ENCODE measurements around the gene ZNF462.
"Not testable (repeated sequence)": the region's sequence is repeated elsewhere in the genome, so short reads cannot be mapped to it uniquely, and the experiment has no call there.

The ZNF462 gene

DNA sequence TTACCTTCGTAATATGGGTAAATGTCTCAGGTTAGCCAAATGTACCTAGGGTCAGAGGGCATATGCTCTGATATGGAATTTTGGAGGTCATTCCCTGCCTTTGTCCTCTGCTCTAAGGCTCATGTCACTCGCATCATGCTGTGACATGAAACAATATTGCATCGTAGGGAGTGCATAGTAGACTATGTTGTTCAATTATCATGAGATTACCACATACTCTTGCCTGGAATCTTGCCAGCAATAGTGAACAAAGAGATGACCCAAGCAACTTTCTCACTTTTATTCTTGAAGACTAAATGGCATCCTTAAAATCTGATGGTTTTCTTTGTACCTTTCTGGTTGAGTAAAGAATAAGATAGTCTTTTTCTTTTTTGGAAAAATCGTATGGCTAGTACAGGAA, 27.6 kb downstream of the ZNF462 start:
- DNase-seq: no peak

DNA sequence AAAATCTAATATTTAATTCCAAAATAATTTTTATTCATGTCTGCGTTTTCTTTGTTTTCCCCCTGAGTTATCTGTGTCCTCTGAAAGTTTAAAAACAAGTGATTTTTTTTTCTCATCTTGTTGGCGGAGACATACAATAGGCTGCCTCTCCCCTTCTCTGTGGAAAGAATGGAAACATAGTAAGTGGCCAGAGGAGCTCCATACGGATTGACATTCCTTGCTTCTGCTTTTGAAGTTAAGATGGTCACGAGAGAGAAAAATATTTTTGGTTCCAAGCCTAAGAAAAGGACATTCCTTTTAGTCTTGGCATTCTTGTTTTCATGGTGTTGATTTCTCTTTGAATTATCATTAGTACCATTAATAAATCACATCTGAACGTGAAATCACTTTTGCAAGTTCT, 28.3 kb downstream of the ZNF462 start:
- no peak for DNase-seq

DNA sequence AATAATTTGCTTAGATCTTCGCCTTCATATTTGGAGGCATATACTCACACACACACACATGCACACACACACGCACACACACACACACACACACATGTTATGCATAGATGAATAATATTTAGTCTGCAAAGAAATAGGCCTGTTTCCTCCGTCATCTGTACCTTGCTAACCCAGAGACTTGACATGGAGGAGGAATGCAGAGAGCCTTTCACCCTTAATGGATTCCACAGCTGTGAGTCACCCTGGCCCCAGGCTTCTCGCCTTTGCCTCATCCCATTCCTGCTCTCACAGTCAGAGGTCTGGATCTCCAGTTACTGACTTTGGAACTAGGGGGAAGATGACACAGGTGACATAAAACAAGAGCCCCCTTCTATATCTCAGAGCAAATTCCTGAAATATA, 29.7 kb downstream of the ZNF462 start:
- DNase-seq: peak; percentile 52

DNA sequence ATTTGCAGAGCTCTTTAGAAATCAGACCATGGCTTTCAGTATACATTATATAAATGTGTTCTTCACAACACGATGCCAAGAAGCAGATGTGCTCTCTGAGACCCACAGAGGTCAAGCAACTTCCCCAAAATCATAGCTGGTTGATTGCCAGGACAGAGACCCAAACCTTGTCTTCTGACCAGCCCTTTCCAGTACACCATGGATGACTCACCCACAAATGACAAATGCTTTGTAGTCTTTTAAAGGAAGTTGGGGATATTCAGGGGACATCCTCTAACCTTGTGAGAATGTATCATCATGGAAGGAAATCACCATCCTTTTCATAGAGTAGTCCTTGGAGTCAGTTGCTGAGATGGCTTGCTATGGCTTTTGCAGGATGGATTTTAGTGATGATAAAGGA, 30.1 kb downstream of the ZNF462 start:
- no peak for DNase-seq

DNA sequence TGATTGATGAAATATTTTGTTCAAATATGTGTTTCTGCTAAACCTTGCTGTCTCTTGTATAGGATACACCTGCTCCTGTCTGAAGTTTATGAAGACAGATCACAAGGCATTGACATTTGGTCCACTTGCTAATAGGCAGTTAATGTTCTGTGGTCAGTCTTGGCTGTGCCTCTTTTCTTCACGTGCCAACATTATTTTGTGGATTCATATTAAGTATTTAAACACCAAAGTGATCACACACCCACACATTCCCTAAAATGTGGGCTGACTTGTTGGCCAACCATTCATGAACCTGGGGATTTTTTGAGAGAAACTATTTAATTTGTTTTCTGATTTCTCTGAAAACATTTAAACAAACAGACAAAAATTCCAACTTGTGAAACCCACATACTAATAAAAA, 33.7 kb downstream of the ZNF462 start:
- no peak for DNase-seq

DNA sequence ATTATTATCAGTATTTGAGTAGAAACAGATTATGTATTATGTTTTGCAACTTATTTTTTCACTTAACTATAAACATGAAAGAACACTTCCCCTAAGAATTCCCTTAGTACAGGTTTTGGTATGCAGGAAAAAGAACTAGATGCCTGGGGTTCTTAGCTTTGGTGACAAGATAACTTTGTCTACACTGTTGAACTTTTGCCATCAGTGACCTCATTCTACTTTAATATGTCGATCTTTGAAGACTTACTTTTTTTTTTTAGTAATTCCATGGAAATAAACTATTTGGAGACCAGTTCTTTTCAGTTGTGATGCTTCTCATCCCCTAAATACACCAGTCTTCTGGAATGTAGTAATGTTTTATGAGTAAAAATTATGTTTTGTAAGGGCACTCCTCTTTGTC, 34.3 kb downstream of the ZNF462 start:
- DNase-seq: no peak

DNA sequence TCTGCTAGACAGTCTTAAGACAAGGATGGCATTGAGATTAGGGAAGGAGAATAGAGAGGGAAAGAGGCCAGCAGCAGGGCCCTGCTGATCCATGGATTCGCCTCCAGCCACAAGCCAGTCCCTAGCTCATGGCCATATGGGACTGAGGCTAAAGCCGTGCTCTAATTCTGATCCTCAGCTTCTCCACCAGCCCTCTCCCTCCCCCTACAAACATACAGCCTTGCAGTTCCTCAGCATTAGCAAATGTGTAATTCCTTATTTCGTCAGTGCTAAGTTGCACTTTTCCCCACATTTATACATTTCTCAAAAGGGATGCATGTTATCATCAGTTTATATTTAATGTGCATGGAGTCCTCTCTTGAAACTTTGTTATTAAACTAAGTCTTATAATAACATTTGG, 34.8 kb downstream of the ZNF462 start:
- DNase-seq: no peak

DNA sequence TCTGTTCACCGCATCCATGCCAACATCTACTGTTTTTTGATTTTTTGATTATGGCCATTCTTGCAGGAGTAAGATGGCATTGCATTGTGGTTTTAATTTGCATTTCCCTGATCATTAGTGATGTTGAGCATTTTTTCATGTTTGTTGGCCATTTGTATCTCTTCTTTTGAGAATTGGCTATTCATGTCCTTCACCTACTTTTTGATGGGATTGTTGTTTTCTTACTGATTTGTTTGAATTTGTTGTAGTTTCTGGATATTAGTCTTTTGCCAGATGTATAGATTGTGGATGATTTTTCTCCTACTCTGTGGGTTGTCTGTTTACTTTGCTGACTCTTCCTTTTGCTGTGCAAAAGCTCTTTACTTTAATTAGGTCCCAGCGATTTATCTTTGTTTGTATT, 37.6 kb downstream of the ZNF462 start:
- DNase-seq: not testable (repeated sequence)

DNA sequence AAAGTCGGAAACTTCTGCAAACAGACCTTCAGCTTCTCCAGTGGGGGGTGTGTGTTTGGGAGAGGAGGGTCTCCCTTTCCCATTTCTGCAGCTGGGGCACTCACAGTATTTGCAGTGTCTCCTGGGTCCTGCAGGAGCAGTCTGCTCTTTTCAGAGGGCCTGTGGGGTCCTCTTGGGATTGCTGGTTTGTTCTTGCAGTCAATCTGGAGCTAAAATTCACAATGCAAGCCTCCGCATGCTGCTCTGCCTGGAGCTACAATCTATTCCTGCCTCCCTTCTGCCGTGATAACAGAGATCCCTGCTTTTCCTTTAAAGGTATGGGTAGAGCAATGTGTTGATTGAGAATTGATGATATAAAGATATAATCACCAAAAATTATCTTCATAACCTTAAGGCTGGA, 43.2 kb downstream of the ZNF462 start:
- DNase-seq: no peak

DNA sequence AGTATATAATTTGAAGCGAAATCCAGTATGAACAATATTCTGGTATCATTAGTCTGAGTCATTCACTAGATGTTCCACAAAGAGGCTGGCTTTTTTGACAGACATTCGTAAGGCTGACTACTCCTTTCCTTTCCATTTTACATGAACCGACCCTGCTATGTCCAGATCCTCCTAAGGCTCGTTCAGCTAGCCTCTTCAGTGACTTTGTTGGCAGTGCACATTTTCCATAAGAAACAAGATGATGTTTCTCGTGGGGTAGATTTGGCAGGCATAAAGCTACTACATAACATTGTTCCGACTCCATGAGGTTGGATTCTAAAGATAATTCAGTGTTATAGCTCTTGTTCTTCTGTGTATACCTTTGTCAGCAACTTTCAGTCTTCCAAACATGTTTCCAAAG, 49.0 kb downstream of the ZNF462 start:
- DNase-seq: no peak

DNA sequence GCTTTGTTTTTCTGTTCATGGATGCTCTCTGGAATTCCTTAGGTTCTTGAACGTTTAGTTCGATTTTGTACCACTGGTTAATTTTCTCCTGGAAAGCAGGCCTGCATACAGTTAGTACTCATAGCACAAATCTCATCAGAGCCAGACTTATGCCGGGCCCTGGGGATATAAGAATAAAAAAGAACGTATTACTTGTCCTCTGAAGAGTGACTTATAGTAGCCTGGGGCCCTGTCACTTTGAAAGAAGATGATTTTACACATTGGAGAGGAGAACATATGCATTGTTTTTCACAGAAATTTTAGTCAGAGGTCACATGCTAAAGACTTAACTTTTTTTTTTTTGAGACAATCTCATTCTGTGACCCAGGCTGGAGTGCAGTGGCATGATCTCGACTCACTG, 50.3 kb downstream of the ZNF462 start:
- no peak for DNase-seq

DNA sequence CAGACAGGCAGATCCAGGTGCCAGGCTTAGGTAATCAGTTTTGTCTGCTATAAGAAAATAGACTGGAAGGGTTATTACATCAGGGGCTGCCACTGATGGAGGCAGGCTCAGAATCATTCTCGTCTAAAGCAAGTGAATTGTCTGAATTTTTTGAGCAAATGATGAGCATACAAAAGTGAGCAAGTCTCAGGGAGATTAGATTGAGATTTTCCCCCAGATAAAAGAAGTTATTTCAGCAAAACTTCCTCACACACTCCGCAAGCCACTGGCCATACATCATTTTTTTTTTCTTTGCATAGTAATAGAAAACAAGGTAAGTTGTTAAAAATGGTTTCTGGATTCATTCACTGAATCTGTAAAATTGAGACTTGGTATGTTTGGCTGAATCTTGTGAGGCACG, 52.9 kb downstream of the ZNF462 start:
- DNase-seq: no peak

DNA sequence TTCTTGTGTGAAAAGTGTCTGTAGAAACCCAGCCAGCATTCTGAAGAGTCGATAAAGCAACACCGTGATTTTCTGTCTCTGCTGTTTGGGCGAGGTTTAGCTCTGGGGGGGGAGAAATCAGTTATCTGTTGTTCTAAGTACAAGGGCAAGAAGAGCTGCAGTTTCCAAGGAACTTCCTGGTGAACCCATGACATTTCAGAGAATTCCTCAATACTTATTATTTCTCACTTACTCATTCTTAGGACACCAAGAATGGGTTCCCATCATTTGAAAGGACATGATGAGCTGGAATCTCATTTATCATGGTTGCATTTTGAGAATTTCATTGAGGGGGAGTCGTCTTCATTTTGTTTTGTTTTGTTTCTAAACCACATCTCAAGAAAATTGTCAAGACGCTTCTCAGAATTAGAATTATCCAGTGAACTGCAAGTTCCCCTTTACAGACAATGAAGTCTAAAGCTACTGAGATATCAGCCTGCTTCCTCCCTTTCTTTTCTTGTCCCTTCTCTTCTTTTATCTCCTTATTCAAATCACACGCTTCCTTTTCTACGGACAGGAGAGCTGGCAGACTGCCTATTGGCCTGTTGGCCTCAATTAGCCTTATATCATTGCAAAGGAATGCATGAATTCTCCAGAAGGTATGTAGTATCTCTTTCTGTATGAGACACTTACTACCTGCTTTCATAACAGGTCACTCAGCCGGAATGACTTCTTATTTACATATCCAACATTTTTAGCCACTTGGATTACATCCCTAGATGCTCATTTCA, 53.7 kb downstream of the ZNF462 start:
- peak; percentile 31 for DNase-seq

DNA sequence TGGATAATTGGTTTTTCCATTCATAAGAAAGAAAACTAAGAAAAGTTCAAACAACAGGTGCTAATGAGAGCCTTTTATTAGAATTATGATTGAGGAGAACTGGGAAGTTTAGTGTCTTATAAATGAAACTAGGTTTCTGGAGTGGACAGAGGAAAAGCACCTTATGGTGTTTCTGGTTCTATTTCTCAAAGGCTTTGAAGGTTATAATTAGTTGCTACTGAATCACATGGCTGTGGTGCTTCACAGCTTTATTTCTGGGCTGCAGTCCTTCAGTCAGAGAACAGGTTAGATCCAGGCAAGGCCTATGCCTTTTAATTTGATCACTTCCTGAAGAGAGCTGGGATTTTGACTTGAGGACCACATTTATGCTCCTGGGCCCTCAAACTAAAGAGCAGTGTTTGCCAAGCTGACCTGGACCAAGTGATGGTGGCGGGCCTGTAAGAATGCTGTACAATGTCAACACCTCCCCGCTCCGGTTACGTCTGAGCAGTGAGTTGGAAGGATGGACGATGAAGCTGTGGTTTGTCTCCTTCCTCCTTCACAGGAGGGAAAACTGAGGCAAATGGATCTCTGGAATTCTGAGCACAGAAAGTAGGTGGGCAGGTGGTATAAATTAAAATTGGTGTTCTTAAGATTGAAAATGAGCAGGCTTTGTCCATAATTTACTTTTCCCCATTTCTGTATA, 56.0 kb downstream of the ZNF462 start:
- no peak for DNase-seq

DNA sequence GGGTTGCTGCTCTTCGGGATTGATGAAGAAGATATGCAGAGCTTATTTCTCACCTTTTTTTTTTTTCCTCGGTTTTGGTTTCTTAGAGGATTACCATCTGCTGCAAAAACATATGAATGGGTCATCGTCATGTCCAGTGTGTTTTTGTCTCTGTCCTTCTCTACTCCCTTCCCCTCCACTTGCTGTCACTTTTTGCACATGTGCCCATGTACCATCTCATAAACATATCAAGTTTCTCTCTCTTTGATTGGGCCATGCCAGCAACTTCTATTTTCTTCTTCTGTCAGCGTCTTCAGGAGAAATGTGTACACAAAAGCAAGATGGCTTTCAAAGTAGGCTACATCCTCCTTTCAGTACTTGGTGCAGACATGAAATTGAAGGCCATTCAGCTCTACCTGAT, 57.1 kb downstream of the ZNF462 start:
- no peak for DNase-seq

DNA sequence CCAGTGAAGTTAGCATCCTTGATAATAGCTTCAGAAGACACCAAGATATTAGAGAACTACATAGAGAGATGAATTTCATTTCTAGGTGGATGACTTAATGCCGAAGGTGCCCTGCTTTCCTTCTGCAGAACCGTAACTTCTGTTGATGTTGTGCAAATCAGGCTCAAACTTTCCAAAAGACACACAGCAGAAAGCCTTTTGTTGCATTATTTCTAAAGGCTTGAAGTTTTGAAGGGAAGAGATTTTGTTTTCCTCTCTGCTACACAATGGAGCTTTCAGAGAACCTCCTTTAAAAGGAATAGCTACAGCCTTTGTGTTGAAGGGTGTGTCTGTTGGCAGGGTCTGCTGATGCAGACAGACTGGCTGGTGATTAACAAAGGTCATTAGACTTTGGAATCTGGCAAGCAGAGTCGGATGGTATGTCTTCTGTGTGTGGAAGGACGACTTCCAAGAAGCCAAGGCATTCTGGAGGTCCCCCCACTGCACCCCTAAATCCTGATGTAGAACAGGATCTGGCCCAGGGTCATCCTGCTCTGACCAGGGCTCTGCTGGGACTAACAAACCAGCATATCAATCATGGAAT, 57.8 kb downstream of the ZNF462 start:
- DNase-seq: peak; percentile 38

DNA sequence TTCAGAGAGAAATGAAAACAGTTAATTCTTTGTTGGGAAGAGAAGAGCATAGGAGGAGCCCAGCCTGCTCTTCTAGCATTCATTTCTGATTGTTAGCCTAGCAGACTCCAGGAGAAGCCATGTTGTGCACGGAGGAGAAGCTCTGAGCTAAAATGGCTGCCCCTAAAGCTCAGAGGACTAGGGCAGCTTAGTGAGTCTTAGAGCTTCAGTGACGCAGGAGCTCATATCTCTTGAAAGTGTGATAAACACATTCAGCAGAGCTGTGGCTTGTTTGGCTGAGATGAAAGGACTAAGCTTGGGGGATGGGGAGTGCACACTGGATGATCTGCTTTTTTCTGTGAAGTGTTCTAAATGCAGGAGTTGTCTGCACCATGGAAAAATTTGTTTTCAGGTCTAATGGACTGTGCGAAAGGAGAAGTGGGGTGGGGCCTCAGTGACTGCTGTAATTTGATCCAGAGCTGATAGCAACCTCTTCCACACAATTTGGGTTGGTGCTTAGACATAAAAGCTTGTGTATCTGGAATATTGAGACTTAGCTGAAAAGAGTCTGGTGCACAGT, 58.5 kb downstream of the ZNF462 start:
- peak; percentile 69 for DNase-seq

DNA sequence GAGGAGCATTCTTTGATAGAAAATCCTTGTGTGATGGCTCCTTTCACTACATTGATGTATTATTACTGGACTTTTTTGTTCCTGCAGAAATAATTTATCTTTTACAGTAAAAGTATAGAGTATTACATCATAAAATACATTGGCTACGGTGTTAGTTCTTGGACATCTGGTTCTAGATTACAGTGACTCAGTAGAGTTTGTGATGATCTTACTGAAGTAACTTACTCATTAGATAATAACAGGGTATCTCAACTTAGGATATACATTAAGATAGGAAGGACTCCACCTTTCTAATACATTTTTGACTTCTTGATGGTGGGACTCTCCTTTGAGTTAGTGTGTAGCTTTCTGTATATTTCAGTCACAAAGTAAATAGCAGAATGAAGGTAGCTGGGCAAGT, 59.1 kb downstream of the ZNF462 start:
- DNase-seq: no peak

DNA sequence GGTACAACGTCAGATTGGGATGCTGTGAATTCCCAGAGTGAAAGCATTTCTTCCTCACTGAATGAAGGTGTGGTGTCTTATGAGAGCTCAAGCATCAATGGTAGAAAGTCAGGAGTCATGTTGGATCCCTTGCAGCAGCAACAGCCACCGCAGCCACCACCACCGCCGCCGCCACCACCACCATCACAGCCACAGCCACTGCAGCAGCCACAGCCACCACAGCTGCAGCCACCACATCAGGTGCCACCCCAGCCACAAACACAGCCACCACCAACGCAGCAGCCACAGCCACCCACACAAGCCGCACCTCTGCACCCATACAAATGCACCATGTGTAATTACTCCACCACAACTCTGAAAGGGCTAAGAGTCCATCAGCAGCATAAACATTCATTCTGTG, 62.4 kb downstream of the ZNF462 start:
- no peak for DNase-seq

DNA sequence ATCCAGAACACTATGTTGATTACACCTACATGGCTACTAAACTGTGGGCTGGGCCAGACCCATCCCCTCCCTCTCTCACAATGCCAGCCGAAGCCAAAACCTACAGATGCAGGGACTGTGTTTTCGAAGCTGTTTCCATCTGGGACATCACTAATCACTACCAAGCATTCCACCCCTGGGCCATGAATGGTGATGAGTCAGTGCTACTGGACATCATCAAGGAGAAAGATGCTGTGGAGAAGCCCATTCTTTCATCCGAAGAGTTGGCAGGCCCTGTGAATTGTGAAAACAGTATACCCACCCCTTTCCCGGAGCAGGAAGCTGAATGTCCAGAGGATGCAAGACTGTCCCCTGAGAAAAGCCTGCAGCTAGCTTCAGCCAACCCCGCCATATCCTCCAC, 65.0 kb downstream of the ZNF462 start:
- DNase-seq: no peak

DNA sequence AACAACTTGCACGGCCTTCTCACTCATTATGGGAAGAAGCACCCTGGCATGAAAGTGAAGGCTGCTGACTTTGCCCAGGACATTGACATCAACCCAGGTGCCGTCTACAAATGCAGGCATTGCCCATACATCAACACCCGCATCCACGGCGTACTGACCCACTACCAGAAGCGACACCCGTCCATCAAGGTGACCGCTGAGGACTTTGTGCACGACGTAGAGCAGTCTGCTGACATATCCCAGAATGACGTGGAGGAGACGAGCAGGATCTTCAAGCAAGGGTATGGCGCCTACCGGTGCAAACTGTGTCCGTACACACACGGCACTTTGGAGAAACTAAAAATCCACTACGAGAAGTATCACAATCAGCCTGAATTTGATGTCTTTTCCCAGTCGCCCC, 65.4 kb downstream of the ZNF462 start:
- no peak for DNase-seq

DNA sequence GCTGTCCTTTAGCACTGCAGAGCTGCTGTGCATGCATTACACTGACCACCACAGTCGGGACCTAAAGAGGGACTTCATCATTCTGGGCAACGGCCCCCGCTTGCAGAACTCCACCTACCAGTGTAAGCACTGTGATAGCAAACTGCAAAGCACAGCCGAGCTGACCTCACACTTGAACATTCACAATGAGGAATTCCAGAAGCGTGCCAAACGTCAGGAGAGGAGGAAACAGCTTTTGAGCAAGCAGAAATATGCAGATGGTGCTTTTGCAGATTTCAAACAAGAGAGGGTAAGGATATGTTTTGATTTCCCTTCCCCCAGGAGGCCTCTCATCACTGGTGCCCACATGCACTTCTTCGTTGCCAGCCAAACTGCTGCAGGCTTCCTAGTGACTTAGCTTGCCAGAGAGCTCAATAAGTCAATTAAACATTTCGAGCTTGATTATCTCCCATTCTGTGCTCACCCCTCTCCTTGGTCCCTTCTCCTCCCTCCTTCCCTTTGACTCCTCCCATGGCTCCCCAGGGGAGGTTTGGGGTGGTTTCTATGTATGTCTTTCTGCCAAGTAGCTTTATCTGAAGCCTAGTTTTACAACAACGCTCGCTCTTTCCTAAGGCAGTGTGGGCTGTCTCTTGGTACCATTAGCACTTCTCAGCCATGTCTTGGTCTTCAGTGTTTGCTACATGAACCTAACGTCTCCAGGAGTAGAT, 66.7 kb downstream of the ZNF462 start:
- DNase-seq: no peak

DNA sequence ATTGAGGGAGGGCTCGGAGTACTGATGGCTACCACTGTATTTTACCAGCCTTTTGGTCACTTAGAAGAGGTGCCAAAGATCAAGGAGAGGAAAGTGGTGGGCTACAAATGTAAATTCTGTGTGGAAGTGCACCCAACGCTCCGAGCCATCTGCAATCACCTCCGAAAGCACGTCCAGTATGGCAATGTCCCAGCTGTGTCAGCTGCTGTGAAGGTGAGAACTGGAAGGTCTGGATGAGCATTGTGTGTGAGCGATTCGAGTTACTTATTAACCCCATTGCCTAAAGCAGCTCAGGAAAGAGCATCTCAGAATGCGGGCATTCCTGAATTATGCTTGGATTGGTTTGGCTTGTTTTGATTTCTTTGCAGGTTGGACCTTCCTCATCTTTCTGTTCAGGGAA, 67.5 kb downstream of the ZNF462 start:
- DNase-seq: no peak

DNA sequence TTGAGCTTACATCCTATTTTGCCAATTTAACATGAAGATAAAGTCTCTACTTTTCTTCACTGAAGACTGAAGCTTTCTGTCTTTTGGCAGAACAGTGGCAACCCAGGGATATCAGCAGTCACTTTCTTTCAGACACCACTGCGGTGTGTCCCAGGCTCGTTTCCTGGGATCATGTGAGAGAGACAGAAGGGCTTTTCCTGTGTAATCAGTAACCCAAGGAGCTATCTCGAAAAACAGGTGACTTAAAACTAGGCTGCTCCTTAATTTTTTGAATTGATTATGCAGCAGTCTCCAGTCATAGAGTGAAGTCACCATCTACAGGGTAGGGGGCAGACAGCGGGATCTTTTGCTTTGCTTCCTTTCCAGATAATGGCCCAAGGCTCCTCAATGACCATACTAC, 68.5 kb downstream of the ZNF462 start:
- no peak for DNase-seq
